Omental fat pad (tissue), 4 donors: ENCODE results near the gene RCAN2. TPM values are rescaled to one million over a fixed set of nuclear protein-coding genes. Genes with fewer than 3 reads are reported as not detected.

Source experiments
- ATAC-seq: fragments of 150-250 bp; one replicate; pipeline ENCODE4 v1.9.1; 2016; ENCODE audit warnings: mild to moderate bottlenecking, moderate library complexity; ENCODE audit not compliant: low FRiP score
- DNase-seq: peaks from one replicate; pipeline ENCODE4 v3.0.0-alpha.2; 2019; ENCODE audit warnings: low spot score
- total RNA-seq, 4 donors: library from RNA; depleted of rRNA; stranded (reverse); fragments of >200 nt; gene quantifications; one replicate each; pipeline ENCODE4 v1.1.0, GENCODE V29; 2016
- TF ChIP-seq, protein P1 (sequence below), 3 donors: fragments of 450-650 bp; IDR thresholded peaks; one replicate each; pipeline ENCODE4 v1.5.1; 2016 to 2017; ENCODE audit warnings: antibody characterized with exemption in 3 of 3, mild to moderate bottlenecking in 3 of 3, moderate library complexity in 2 of 3

RCAN2 gene
- total RNA-seq, 4 donors from 2014 or later, result 2.5 to 7.9 (median 3.7) TPM

DNA sequence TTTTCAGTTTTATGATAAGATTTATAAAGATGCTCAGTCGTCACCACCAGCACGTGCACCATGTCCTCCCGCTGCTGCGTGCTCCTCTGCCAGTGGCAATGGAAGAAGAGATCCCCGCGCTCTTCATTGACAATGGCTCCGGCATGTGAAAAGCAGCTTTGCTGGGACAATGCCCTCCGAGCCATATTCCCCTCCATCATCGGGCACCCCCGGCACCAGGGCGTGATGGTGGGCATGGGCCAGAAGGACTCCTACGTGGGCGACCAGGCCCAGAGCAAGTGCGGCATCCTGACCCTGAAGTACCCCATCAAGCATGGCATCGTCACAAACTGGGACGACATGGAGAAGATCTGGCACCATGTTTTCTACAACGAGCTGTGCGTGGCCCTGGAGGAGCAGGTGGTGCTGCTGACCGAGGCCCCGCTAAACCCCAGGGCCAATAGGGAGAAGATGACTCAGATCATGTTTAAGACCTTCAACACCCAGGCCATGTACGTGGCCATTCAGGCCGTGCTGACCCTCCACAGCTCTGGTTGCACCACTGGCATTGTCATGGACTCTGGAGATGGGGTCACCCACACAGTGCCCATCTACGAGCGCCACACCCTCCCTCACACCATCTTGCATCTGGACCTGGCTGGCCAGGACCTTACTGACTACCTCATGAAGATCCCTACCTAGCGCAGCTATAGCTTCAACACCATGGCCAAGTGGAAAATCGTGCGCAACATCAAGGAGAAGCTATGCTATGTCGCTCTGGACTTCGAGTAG lies 286.2 kb downstream of the RCAN2 start:
- TF ChIP-seq, protein P1, sequence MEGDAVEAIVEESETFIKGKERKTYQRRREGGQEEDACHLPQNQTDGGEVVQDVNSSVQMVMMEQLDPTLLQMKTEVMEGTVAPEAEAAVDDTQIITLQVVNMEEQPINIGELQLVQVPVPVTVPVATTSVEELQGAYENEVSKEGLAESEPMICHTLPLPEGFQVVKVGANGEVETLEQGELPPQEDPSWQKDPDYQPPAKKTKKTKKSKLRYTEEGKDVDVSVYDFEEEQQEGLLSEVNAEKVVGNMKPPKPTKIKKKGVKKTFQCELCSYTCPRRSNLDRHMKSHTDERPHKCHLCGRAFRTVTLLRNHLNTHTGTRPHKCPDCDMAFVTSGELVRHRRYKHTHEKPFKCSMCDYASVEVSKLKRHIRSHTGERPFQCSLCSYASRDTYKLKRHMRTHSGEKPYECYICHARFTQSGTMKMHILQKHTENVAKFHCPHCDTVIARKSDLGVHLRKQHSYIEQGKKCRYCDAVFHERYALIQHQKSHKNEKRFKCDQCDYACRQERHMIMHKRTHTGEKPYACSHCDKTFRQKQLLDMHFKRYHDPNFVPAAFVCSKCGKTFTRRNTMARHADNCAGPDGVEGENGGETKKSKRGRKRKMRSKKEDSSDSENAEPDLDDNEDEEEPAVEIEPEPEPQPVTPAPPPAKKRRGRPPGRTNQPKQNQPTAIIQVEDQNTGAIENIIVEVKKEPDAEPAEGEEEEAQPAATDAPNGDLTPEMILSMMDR (IDR thresholded peaks at IDR 0.05), result no peak
- no peak for ATAC-seq
- no peak for DNase-seq

DNA sequence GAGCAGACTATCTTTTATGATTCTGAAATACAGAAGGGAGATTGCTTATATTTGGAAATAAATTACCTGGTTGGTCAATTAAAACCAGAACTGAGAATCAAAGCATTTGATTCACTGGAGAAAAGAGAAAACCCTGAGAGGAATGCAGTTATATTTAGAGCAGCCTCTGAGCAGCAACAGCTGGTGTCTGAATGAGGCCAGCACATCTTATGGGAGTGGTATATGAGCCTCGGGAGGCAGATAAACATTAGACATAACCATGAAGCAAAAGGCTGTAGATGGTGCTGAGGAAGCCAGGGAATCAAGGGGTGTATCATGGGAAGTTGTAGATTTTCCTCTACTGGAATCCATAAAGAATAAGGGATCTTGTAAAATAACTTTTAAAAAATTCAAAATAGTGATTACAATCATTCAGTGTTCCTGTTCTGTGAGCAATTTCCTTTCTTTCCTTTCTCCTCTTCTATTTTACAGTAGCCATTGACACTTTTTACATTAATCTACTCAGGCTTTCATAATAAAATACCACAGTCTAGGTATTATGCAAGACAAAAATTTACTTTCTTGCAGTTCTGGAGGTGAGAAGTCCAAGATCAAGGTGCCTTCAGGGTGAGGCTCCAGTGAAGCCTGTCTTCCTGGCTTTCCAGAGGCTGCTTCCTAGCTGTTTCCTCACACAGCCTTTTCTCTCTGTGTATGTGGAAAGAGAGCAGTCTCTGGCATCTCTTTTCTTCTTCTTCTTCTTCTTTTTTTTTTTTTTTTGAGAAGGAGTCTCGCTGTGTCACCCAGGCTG lies 287.7 kb downstream of the RCAN2 start:
- no peak for ATAC-seq

DNA sequence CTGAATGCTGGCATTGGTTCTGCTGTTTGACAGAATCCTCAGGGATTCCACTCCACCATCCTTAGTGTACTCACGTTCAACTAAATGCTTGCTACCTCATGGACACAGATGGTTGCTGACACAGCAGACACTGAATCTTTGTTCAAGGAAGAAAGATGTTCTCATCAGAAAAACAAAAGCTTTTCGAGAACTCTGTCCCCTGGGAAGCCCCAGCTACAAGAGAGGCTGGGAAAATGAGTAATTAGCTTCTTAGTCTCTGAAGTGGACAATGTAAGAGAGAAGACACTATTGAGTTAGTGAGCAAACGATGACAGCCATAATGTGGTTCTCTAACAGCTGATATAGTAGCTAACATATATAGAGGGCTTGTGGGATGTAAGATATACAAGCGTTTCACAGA lies 289.5 kb downstream of the RCAN2 start:
- TF ChIP-seq, protein P1 (IDR thresholded peaks at IDR 0.05), result no peak
- ATAC-seq (no peak), DNase-seq (no peak)

More for the DNA sequence above, 287.7 kb downstream of the RCAN2 start:
- TF ChIP-seq, protein P1 (IDR thresholded peaks at IDR 0.05), result no peak
- no peak for DNase-seq

DNA sequence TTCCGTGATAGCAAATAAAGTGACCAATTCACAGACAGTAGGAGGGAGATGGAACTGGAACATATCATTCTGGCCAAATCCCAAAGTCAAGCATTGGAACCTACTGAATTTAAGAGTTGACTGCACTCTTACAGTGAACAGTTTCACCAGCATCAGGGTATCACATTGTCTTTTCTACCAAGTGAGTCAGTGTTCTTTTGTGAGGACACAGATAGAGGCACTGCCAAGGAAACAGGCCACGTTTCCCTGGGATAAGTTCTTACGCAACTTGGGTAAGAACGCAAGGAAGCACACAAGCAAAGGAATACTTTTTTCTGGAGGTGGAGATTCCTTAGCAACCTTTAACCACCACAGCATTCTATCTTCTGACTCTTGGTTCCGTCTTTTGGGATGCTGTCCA lies 291.9 kb downstream of the RCAN2 start:
- no peak for DNase-seq
- ATAC-seq, result peak; percentile 68
- TF ChIP-seq, protein P1 (IDR thresholded peaks at IDR 0.05), result no peak

DNA sequence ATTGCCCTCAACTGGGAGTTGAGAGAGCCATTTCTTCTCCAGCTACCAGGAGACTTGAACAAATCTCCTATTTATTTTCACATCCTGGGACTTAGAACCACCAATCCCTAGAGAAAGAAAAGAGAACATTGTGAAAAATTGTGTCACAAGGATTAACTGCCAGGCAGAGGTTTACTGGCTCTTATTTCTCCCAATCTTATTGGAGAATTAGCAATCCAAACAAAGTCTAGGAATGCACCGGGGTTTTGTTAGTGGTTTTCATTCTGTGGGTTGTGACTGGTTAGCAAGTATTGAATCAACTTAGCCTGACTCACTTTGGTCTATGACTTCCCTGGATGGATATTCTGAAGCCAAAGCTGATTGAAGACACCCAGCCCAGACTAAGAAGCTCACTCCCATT lies 299.3 kb downstream of the RCAN2 start:
- ATAC-seq (no peak), DNase-seq (no peak)
- TF ChIP-seq, protein P1 (IDR thresholded peaks at IDR 0.05), result no peak

DNA sequence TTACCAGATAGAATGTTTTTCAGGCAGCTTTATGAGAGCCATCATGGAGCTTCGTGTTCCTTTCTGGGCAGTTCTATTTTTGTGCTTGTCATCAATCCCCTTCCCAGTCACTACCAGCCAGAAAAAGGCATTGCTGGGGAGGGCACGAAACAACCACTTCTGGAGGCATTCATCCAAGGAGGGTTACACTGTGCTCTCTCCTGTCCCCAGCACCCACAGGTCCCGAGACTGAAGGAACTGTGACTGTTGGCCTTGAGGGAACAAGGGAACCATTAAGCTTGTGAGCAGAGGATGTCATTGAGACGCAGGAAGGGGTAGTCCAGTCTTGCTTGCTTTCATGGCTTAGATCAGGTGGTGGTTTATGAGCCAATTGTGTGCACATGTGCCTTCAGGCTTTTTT lies 300.4 kb downstream of the RCAN2 start:
- DNase-seq (no peak), ATAC-seq (no peak)
- TF ChIP-seq, protein P1 (IDR thresholded peaks at IDR 0.05), result no peak
